NK-92 (cell line): ENCODE results near the gene ESR1.
"Not testable (repeated sequence)": the region's sequence is repeated elsewhere in the genome, so short reads cannot be mapped to it uniquely, and the experiment has no call there.

ENCODE experiments used
- DNase-seq: peaks from one replicate; lab custom pipeline; 2025; ENCODE audit not compliant: unreplicated experiment; lab: John Stamatoyannopoulos, UW

Gene ESR1

GRCh38 chr6:151885234-151885633, 77.8 kb downstream of the ESR1 start:
- DNase-seq, result no peak

GRCh38 chr6:151891524-151891923, 84.0 kb downstream of the ESR1 start:
- DNase-seq, result no peak

- not testable (repeated sequence) for DNase-seq
Observed at GRCh38 chr6:151894426-151894825, 86.9 kb downstream of the ESR1 start.

- DNase-seq, result not testable (repeated sequence)
Observed at GRCh38 chr6:151899221-151899620, 91.7 kb downstream of the ESR1 start.

GRCh38 chr6:151899796-151900195, 92.3 kb downstream of the ESR1 start:
- DNase-seq, result not testable (repeated sequence)

GRCh38 chr6:151900256-151900655, 92.8 kb downstream of the ESR1 start:
- no peak for DNase-seq

- no peak for DNase-seq
Observed at GRCh38 chr6:151901009-151901411, 93.5 kb downstream of the ESR1 start.

- no peak for DNase-seq
Observed at GRCh38 chr6:151904631-151905030, 97.1 kb downstream of the ESR1 start.

GRCh38 chr6:151905072-151905471, 97.6 kb downstream of the ESR1 start:
- DNase-seq, result no peak

- no peak for DNase-seq
Observed at GRCh38 chr6:151905854-151906253, 98.4 kb downstream of the ESR1 start.

GRCh38 chr6:151911401-151911800, 103.9 kb downstream of the ESR1 start:
- no peak for DNase-seq

GRCh38 chr6:151914484-151914883, 107.0 kb downstream of the ESR1 start:
- no peak for DNase-seq

GRCh38 chr6:151916075-151916474, 108.6 kb downstream of the ESR1 start:
- no peak for DNase-seq

GRCh38 chr6:151916680-151917164, 109.2 kb downstream of the ESR1 start:
- no peak for DNase-seq

- no peak for DNase-seq
Observed at GRCh38 chr6:151917531-151918329, 110.2 kb downstream of the ESR1 start.

GRCh38 chr6:151940307-151940706, 132.8 kb downstream of the ESR1 start:
- DNase-seq, result no peak

GRCh38 chr6:151948002-151948743, 140.7 kb downstream of the ESR1 start:
- DNase-seq, result no peak

- DNase-seq, result no peak
Observed at GRCh38 chr6:151958332-151958731, 150.8 kb downstream of the ESR1 start.

- DNase-seq, result no peak
Observed at GRCh38 chr6:151959086-151959485, 151.6 kb downstream of the ESR1 start.

GRCh38 chr6:151961809-151962208, 154.3 kb downstream of the ESR1 start:
- no peak for DNase-seq

GRCh38 chr6:151962246-151962846, 154.9 kb downstream of the ESR1 start:
- no peak for DNase-seq

GRCh38 chr6:151963001-151963400, 155.5 kb downstream of the ESR1 start:
- no peak for DNase-seq
